GM19455 (cell line): ENCODE data around the gene CXCR5.
"Not testable (repeated sequence)": the region's sequence is repeated elsewhere in the genome, so short reads cannot be mapped to it uniquely, and the experiment has no call there.

Experiments used
- ATAC-seq: cut with Tn5 transposase; IDR thresholded peaks from one replicate; pipeline ENCODE4 v1.9.1; 2021; ENCODE audit not compliant: unreplicated experiment

CXCR5 gene

GRCh38 chr11:118883368-118884071 is at the start of gene CXCR5:
TSS of gene CXCR5 (plus strand) at chr11:118883892. CDS start at chr11:118883942, 50 bp downstream.
- ATAC-seq, result no peak

- ATAC-seq, result no peak
These were observed 49.2 kb upstream of the CXCR5 start for GRCh38 chr11:118834427-118835028.

- ATAC-seq, result no peak
These were observed 45.8 kb upstream of the CXCR5 start for GRCh38 chr11:118837868-118838267.

GRCh38 chr11:118838905-118839553 is 44.7 kb upstream of the CXCR5 start:
- peak; percentile 81 for ATAC-seq

GRCh38 chr11:118841469-118842242 is 42.0 kb upstream of the CXCR5 start:
- ATAC-seq, result no peak

GRCh38 chr11:118842369-118842768 is 41.3 kb upstream of the CXCR5 start:
- no peak for ATAC-seq

GRCh38 chr11:118842843-118843242 is 40.8 kb upstream of the CXCR5 start:
- ATAC-seq, result not testable (repeated sequence)

- ATAC-seq, result no peak
These were observed 40.1 kb upstream of the CXCR5 start for GRCh38 chr11:118843565-118843964.

GRCh38 chr11:118845369-118845768 is 38.3 kb upstream of the CXCR5 start:
- ATAC-seq, result no peak

GRCh38 chr11:118846181-118846935 is 37.3 kb upstream of the CXCR5 start:
- ATAC-seq, result no peak

- no peak for ATAC-seq
These were observed 33.9 kb upstream of the CXCR5 start for GRCh38 chr11:118849825-118850224.

- ATAC-seq, result no peak
These were observed 31.7 kb upstream of the CXCR5 start for GRCh38 chr11:118851970-118852369.

GRCh38 chr11:118853678-118854077 is 30.0 kb upstream of the CXCR5 start:
- no peak for ATAC-seq

- ATAC-seq, result no peak
These were observed 27.4 kb upstream of the CXCR5 start for GRCh38 chr11:118856314-118856713.

GRCh38 chr11:118857385-118857784 is 26.3 kb upstream of the CXCR5 start:
- no peak for ATAC-seq

- ATAC-seq, result no peak
These were observed 23.7 kb upstream of the CXCR5 start for GRCh38 chr11:118859973-118860372.

GRCh38 chr11:118868659-118869058 is 15.0 kb upstream of the CXCR5 start:
- no peak for ATAC-seq

GRCh38 chr11:118870396-118871343 is 13.0 kb upstream of the CXCR5 start:
- ATAC-seq, result peak; percentile 68

- peak; percentile 61 for ATAC-seq
These were observed 11.3 kb upstream of the CXCR5 start for GRCh38 chr11:118872403-118872821.

GRCh38 chr11:118873804-118874203 is 9.9 kb upstream of the CXCR5 start:
- ATAC-seq, result no peak
